ENCODE results near the gene LMAN1L.

LMAN1L gene

GRCh38 chr15:74873036-74873755 is 60.6 kb downstream of the LMAN1L start, which contains the start of gene SCAMP2:
TSS of gene SCAMP2 (minus strand) at chr15:74873365. CDS start at chr15:74873255, 110 bp downstream.
- ATAC-seq (ENCODE audit: low read depth) (peak; percentile 97), DNase-seq (ENCODE audit: low spot score) (peak; percentile 100)
- Histone ChIP-seq H3K36me3 (ENCODE audit: low read depth) (peaks cover 11% of the 10 kb centered on the region), H3K27ac (ENCODE audit: poor library complexity, severe bottlenecking) (peak within 1 kb of the TSS; percentile 74), H3K9me3 (ENCODE audit: severe bottlenecking) (no peaks in the 10 kb centered on the region), H3K4me1 (ENCODE audit: insufficient read depth, poor library complexity, severe bottlenecking) (peaks cover 23% of the 10 kb centered on the region), H3K27me3 (ENCODE audit: insufficient read depth, poor library complexity, severe bottlenecking) (no peaks in the 10 kb centered on the region), H3K4me3 (ENCODE audit: severe bottlenecking) (peak within 1 kb of the TSS; percentile 97)
- no peak for TF ChIP-seq CTCF (IDR thresholded peaks at IDR 0.05; ENCODE audit: poor library complexity, severe bottlenecking)

GRCh38 chr15:74873756-74874424 is 61.3 kb downstream of the LMAN1L start:
- ATAC-seq (ENCODE audit: low read depth) (peak; percentile 4; the same call in 1 of the 3 replicates), DNase-seq (ENCODE audit: low spot score) (no peak)
- TF ChIP-seq CTCF (IDR thresholded peaks at IDR 0.05; ENCODE audit: poor library complexity, severe bottlenecking) = no peak
- no peaks in the 10 kb centered on the region for H3K9me3 ChIP-seq (ENCODE audit: severe bottlenecking)
- peaks cover 21% of the 10 kb centered on the region for H3K4me1 ChIP-seq (ENCODE audit: insufficient read depth, poor library complexity, severe bottlenecking)
- H3K27ac ChIP-seq (ENCODE audit: poor library complexity, severe bottlenecking) = peak overlapping the region; percentile 74
- H3K4me3 ChIP-seq (ENCODE audit: severe bottlenecking) = peak overlapping the region; percentile 97
- peaks cover 5% of the 10 kb centered on the region; the same call in 1 of the 2 replicates for H3K36me3 ChIP-seq (ENCODE audit: low read depth)
- no peaks in the 10 kb centered on the region for H3K27me3 ChIP-seq (ENCODE audit: insufficient read depth, poor library complexity, severe bottlenecking)

Measured in RWPE2 (cell line).